Ecto neural progenitor cell (in vitro differentiated cells): ENCODE results near the gene SLC29A2.
"Not testable (repeated sequence)": the region's sequence is repeated elsewhere in the genome, so short reads cannot be mapped to it uniquely, and the experiment has no call there.

Experiments used
- DNase-seq: peaks from one replicate; pipeline ENCODE4 v3.0.0-alpha.2; 2018; ENCODE audit warnings: low spot score

Gene SLC29A2

GRCh38 chr11:66333896-66334604 lies 37.5 kb downstream of the SLC29A2 start:
- DNase-seq, result peak; percentile 46

GRCh38 chr11:66333220-66333877 lies 38.2 kb downstream of the SLC29A2 start:
- peak; percentile 35 for DNase-seq

- no peak for DNase-seq
These were observed 39.0 kb downstream of the SLC29A2 start for GRCh38 chr11:66332371-66333219.

- peak; percentile 37 for DNase-seq
These were observed 39.8 kb downstream of the SLC29A2 start for GRCh38 chr11:66331542-66332370.

- DNase-seq, result peak; percentile 46
These were observed 40.6 kb downstream of the SLC29A2 start for GRCh38 chr11:66330931-66331330.

GRCh38 chr11:66329165-66329673 lies 42.3 kb downstream of the SLC29A2 start:
- no peak for DNase-seq

- DNase-seq, result peak; percentile 90
These were observed 43.0 kb downstream of the SLC29A2 start for GRCh38 chr11:66328302-66329144.

- no peak for DNase-seq
These were observed 43.6 kb downstream of the SLC29A2 start for GRCh38 chr11:66328031-66328301.

GRCh38 chr11:66327171-66328030 lies 44.2 kb downstream of the SLC29A2 start:
- peak; percentile 50 for DNase-seq

- DNase-seq, result peak; percentile 51
These were observed 45.1 kb downstream of the SLC29A2 start for GRCh38 chr11:66326261-66327111.

- DNase-seq, result no peak
These were observed 46.3 kb downstream of the SLC29A2 start for GRCh38 chr11:66325263-66325671.

- no peak for DNase-seq
These were observed 46.9 kb downstream of the SLC29A2 start for GRCh38 chr11:66324664-66325063.

GRCh38 chr11:66323684-66324083 lies 47.9 kb downstream of the SLC29A2 start:
- no peak for DNase-seq

GRCh38 chr11:66322732-66323427 lies 48.7 kb downstream of the SLC29A2 start:
- DNase-seq, result peak; percentile 54

GRCh38 chr11:66321606-66322005 lies 50.0 kb downstream of the SLC29A2 start:
- DNase-seq, result no peak

- DNase-seq, result not testable (repeated sequence)
These were observed 50.8 kb downstream of the SLC29A2 start for GRCh38 chr11:66320748-66321147.

- not testable (repeated sequence) for DNase-seq
These were observed 51.3 kb downstream of the SLC29A2 start for GRCh38 chr11:66320289-66320688.

- no peak for DNase-seq
These were observed 53.0 kb downstream of the SLC29A2 start for GRCh38 chr11:66318600-66318970.
